ENCODE results near the gene RNF19B. TPM values are rescaled to one million over a fixed set of nuclear protein-coding genes. Genes with fewer than 3 reads are reported as not detected.

RNF19B gene
- total and polyA plus RNA-seq, 10 of the 15 experiments (the other 5 are each of a cell fraction or from before 2014, with no cell fraction given): 2.8 to 32.6 (median 16.6) TPM

- Histone ChIP-seq H3K27me3 (replicated peaks in 1 of 2; ENCODE audit: control insufficient read depth in 2 of 2, insufficient read depth in 2 of 2, low read length in 1 of 2) (no peaks in the 10 kb centered on the region), H2AFZ (ENCODE audit: control insufficient read depth, low read depth, low read length) (no peak overlapping the region), H3K4me1 (ENCODE audit: control insufficient read depth, insufficient read depth, low read length) (peaks cover 52% of the 10 kb centered on the region), H3K27ac (ENCODE audit: control insufficient read depth, insufficient read depth) (peak overlapping the region; percentile 59), H3K4me3 (no peak overlapping the region), H3K79me2 (ENCODE audit: control insufficient read depth, insufficient read depth, low read length) (no peaks in the 10 kb centered on the region), H3K9me3 (replicated peaks; ENCODE audit: control insufficient read depth, insufficient read depth, low read length) (no peaks in the 10 kb centered on the region), H3K9ac (ENCODE audit: control insufficient read depth, insufficient read depth, low read length) (no peak overlapping the region), H3K4me2 (ENCODE audit: control insufficient read depth, insufficient read depth) (no peak overlapping the region), H3K36me3 (ENCODE audit: control insufficient read depth in 2 of 2, insufficient read depth in 2 of 2, low read length in 1 of 2) (no peaks in the 10 kb centered on the region), H4K20me1 (ENCODE audit: control insufficient read depth, insufficient read depth) (no peaks in the 10 kb centered on the region)
- WGBS (ENCODE audit: insufficient coverage, insufficient replicate concordance, low lambda C conversion rate, missing lambda C conversion rate): 81% methylated on average over 3 of the region's 3 CpGs
- FAIRE-seq (no peak), ATAC-seq (no peak), DNase-seq (ENCODE audit: low read depth, low spot score) (no peak)
- ChIA-PET POLR2A (interaction anchor here (1.6 kb wide), 1 partner anchor 9 kb away, joined by 10 read pairs; no protein-coding TSS in a partner anchor), RAD21 (ENCODE audit: unreplicated experiment) (interaction anchor here (2.3 kb wide), 1 partner anchor 10 kb away, joined by 20 read pairs; no protein-coding TSS in a partner anchor), CTCF (no interaction called here), SMC1A (ENCODE audit: uncharacterized antibody, unreplicated experiment) (interaction anchor here (2.4 kb wide), 1 partner anchor 10 kb away, joined by 15 read pairs; no protein-coding TSS in a partner anchor)
- intact Hi-C loops (cut with micrococcal nuclease; ENCODE audit: unreplicated experiment) (no loop called here), in situ Hi-C loops (cut with MboI) (no loop called here)
- no TSS peak for BruUV-seq (replicated peaks)
- TF ChIP-seq GATAD2B (conservative IDR thresholded peaks at IDR 0.05; ENCODE audit: low read depth) (no peak), REST (IDR thresholded peaks at IDR 0.05; ENCODE audit: low read depth, low read length) (no peak), NFIC (IDR thresholded peaks at IDR 0.05; ENCODE audit: low read depth, low read length) (no peak), CHD4 (IDR thresholded peaks at IDR 0.05) (no peak), ZBTB40 (IDR thresholded peaks at IDR 0.05; ENCODE audit: borderline replicate concordance) (no peak), RBBP5 (conservative IDR thresholded peaks at IDR 0.05) (no peak), SUPT20H (IDR thresholded peaks at IDR 0.05; ENCODE audit: borderline replicate concordance, control insufficient read depth, low read depth, low read length) (no peak), NKRF (conservative IDR thresholded peaks at IDR 0.05) (no peak), IKZF2 (IDR thresholded peaks at IDR 0.05) (no peak), HDAC2 (IDR thresholded peaks at IDR 0.05) (no peak), IRF3 (IDR thresholded peaks at IDR 0.05) (no peak), ASH2L (IDR thresholded peaks at IDR 0.05; ENCODE audit: borderline replicate concordance, low read depth) (no peak)
Measured at GRCh38 chr1:32983020-32983419, 18.4 kb upstream of the RNF19B start.
